WTC11 (cell line): ENCODE measurements around the gene OR52E2. TPM values are rescaled to one million over a fixed set of nuclear protein-coding genes. Genes with fewer than 3 reads are reported as not detected.

Experiments used
- ATAC-seq: fragments of 200-7000 bp; cut with Tn5 transposase; 2 replicates; pipeline ENCODE4 v1.10.0; 2021; ENCODE audit warnings: mild to moderate bottlenecking, moderate library complexity
- CTCF ChIA-PET: fragments of 300-600 bp; sonication (Branson Sonifier 250); formaldehyde crosslinking; loops from one replicate; lab custom pipeline; 2021; ENCODE audit warnings: antibody characterized with exemption; lab: Charles Lee
- POLR2A ChIA-PET: fragments of 350-600 bp; sonication (Branson Sonifier 250); formaldehyde crosslinking; loops from one replicate; lab custom pipeline; 2021; ENCODE audit warnings: antibody characterized with exemption; lab: Charles Lee
- DNase-seq: peaks from one replicate; pipeline ENCODE4 v3.0.0; 2021; ENCODE audit warnings: low spot score
- H3K27ac Mint-ChIP-seq: 2 replicates; pipeline ENCODE4 v1.8.0; 2021; ENCODE audit warnings: mixed read lengths
- H3K27me3 Mint-ChIP-seq: 2 replicates; pipeline ENCODE4 v1.8.0; 2021; ENCODE audit warnings: low read depth, mild to moderate bottlenecking, moderate library complexity, mixed read lengths
- H3K36me3 Mint-ChIP-seq: 2 replicates; pipeline ENCODE4 v1.8.0; 2021; ENCODE audit warnings: mixed read lengths
- H3K4me1 Mint-ChIP-seq: 2 replicates; pipeline ENCODE4 v1.8.0; 2022; ENCODE audit warnings: mixed read lengths
- H3K4me3 Mint-ChIP-seq: 2 replicates; pipeline ENCODE4 v1.8.0; 2021; ENCODE audit warnings: mild to moderate bottlenecking, moderate library complexity, mixed read lengths
- H3K9me3 Mint-ChIP-seq: 2 replicates; pipeline ENCODE4 v1.8.0; 2021; ENCODE audit warnings: mixed read lengths
- CBFB ChIP-seq: sonication (generic); formaldehyde crosslinking; IDR thresholded peaks from 2 replicates; pipeline ENCODE4 v1.8.1; 2022; ENCODE audit warnings: mild to moderate bottlenecking, low read depth, missing genetic modification reagents
- ETV6 ChIP-seq: sonication (generic); formaldehyde crosslinking; IDR thresholded peaks from 2 replicates; pipeline ENCODE4 v1.8.1; 2022; ENCODE audit warnings: mild to moderate bottlenecking, missing genetic modification reagents
- FOXK1 ChIP-seq: sonication (generic); formaldehyde crosslinking; IDR thresholded peaks from 2 replicates; pipeline ENCODE4 v1.8.0; 2022; ENCODE audit warnings: mild to moderate bottlenecking, moderate library complexity, missing genetic modification reagents
- GABPB1 ChIP-seq: sonication (generic); formaldehyde crosslinking; IDR thresholded peaks from 2 replicates; pipeline ENCODE4 v1.8.1; 2023; ENCODE audit warnings: mild to moderate bottlenecking, missing genetic modification reagents
- GRHL2 ChIP-seq: fragments of 250-450 bp; sonication (Bioruptor Pico); IDR thresholded peaks from 2 replicates; pipeline ENCODE4 v1.8.0; 2022; ENCODE audit warnings: mild to moderate bottlenecking, moderate library complexity; ENCODE audit not compliant: insufficient replicate concordance, severe bottlenecking
- MXD4 ChIP-seq: fragments of 250-450 bp; sonication (Bioruptor Pico); IDR thresholded peaks from 2 replicates; pipeline ENCODE4 v1.8.0; 2021; ENCODE audit warnings: mild to moderate bottlenecking, moderate library complexity, borderline replicate concordance
- NFYB ChIP-seq: sonication (generic); formaldehyde crosslinking; conservative IDR thresholded peaks from 2 replicates; pipeline ENCODE4 v1.8.0; 2022; ENCODE audit warnings: low read depth, missing genetic modification reagents
- PRRX2 ChIP-seq: fragments of 250-450 bp; sonication (Bioruptor Pico); IDR thresholded peaks from 2 replicates; pipeline ENCODE4 v1.8.0; 2021; ENCODE audit warnings: mild to moderate bottlenecking
- SMAD4 ChIP-seq: sonication (generic); formaldehyde crosslinking; IDR thresholded peaks from 2 replicates; pipeline ENCODE4 v1.8.0; 2022; ENCODE audit warnings: mild to moderate bottlenecking, missing genetic modification reagents
- TEAD1 ChIP-seq: sonication (generic); formaldehyde crosslinking; IDR thresholded peaks from 2 replicates; pipeline ENCODE4 v1.8.0; 2022; ENCODE audit warnings: mild to moderate bottlenecking, missing genetic modification reagents
- TP53 ChIP-seq: sonication (generic); formaldehyde crosslinking; IDR thresholded peaks from 2 replicates; pipeline ENCODE4 v1.8.1; 2023; ENCODE audit warnings: mild to moderate bottlenecking, missing genetic modification reagents
- ZNF317 ChIP-seq: sonication (generic); formaldehyde crosslinking; IDR thresholded peaks from 2 replicates; pipeline ENCODE4 v1.8.1; 2023; ENCODE audit warnings: low read depth, mild to moderate bottlenecking, moderate library complexity, missing genetic modification reagents, borderline replicate concordance
- total RNA-seq: library from RNA; stranded (reverse); gene quantifications from 3 replicates; pipeline ENCODE4 v1.2.3, GENCODE V29; 2021
- TF ChIP-seq, protein P1 (sequence below): sonication (generic); formaldehyde crosslinking; IDR thresholded peaks from 2 replicates; pipeline ENCODE4 v1.8.0; 2022; ENCODE audit warnings: missing genetic modification reagents
- TF ChIP-seq, protein P2 (sequence below): sonication (generic); formaldehyde crosslinking; IDR thresholded peaks from 2 replicates; pipeline ENCODE4 v1.8.1; 2023; ENCODE audit warnings: mild to moderate bottlenecking, moderate library complexity, missing genetic modification reagents
- TF ChIP-seq, protein P3 (sequence below): sonication (generic); formaldehyde crosslinking; IDR thresholded peaks from 2 replicates; pipeline ENCODE4 v1.8.1; 2023; ENCODE audit warnings: mild to moderate bottlenecking, missing genetic modification reagents, borderline replicate concordance
- TF ChIP-seq, protein P4 (sequence below): sonication (generic); formaldehyde crosslinking; IDR thresholded peaks from 2 replicates; pipeline ENCODE4 v1.8.0; 2022; ENCODE audit warnings: mild to moderate bottlenecking, missing genetic modification reagents

OR52E2 gene
- total RNA-seq, 1 experiment from 2014 or later = not detected

DNA sequence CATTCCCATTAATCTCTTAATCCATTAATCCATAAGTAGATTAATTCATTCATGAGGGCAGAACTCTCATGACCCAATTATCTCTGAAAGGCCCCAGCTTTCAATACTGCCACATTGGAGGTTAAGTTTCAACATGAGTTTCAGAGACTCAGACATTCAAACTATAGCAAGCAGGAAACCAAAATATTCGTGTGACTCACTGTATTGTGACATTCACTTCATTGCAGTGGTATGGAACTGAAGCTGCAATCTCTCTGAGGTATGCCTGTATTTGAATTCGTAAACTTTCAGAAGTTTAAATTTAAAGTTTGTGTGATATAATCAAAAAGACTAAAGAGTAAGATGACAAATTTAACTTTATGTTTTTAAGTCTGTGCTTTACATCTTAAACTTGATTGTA is 16.0 kb downstream of the OR52E2 start:
- Mint-ChIP-seq H3K4me3 (no peak overlapping the region), H3K27ac (no peak overlapping the region)
- no peak for DNase-seq
- no peak for TF ChIP-seq SMAD4 (CRISPR knock-in tag)
- TF ChIP-seq TEAD1 (CRISPR knock-in tag) = no peak
- TF ChIP-seq, protein P1, sequence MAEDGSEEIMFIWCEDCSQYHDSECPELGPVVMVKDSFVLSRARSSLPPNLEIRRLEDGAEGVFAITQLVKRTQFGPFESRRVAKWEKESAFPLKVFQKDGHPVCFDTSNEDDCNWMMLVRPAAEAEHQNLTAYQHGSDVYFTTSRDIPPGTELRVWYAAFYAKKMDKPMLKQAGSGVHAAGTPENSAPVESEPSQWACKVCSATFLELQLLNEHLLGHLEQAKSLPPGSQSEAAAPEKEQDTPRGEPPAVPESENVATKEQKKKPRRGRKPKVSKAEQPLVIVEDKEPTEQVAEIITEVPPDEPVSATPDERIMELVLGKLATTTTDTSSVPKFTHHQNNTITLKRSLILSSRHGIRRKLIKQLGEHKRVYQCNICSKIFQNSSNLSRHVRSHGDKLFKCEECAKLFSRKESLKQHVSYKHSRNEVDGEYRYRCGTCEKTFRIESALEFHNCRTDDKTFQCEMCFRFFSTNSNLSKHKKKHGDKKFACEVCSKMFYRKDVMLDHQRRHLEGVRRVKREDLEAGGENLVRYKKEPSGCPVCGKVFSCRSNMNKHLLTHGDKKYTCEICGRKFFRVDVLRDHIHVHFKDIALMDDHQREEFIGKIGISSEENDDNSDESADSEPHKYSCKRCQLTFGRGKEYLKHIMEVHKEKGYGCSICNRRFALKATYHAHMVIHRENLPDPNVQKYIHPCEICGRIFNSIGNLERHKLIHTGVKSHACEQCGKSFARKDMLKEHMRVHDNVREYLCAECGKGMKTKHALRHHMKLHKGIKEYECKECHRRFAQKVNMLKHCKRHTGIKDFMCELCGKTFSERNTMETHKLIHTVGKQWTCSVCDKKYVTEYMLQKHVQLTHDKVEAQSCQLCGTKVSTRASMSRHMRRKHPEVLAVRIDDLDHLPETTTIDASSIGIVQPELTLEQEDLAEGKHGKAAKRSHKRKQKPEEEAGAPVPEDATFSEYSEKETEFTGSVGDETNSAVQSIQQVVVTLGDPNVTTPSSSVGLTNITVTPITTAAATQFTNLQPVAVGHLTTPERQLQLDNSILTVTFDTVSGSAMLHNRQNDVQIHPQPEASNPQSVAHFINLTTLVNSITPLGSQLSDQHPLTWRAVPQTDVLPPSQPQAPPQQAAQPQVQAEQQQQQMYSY (CRISPR knock-in tag) = no peak
- TF ChIP-seq FOXK1 (CRISPR knock-in tag) = no peak
- no peak for TF ChIP-seq GRHL2 (CRISPR knock-in tag)
- TF ChIP-seq MXD4 (CRISPR knock-in tag) = no peak
- no peak for TF ChIP-seq PRRX2 (CRISPR knock-in tag)
- TF ChIP-seq ETV6 (CRISPR knock-in tag) = no peak
- TF ChIP-seq TP53 = no peak
- no peak for TF ChIP-seq GABPB1 (CRISPR knock-in tag)
- TF ChIP-seq NFYB (CRISPR knock-in tag) = no peak
- TF ChIP-seq, protein P2, sequence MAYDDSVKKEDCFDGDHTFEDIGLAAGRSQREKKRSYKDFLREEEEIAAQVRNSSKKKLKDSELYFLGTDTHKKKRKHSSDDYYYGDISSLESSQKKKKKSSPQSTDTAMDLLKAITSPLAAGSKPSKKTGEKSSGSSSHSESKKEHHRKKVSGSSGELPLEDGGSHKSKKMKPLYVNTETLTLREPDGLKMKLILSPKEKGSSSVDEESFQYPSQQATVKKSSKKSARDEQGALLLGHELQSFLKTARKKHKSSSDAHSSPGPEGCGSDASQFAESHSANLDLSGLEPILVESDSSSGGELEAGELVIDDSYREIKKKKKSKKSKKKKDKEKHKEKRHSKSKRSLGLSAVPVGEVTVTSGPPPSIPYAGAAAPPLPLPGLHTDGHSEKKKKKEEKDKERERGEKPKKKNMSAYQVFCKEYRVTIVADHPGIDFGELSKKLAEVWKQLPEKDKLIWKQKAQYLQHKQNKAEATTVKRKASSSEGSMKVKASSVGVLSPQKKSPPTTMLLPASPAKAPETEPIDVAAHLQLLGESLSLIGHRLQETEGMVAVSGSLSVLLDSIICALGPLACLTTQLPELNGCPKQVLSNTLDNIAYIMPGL = no peak
- TF ChIP-seq, protein P3, sequence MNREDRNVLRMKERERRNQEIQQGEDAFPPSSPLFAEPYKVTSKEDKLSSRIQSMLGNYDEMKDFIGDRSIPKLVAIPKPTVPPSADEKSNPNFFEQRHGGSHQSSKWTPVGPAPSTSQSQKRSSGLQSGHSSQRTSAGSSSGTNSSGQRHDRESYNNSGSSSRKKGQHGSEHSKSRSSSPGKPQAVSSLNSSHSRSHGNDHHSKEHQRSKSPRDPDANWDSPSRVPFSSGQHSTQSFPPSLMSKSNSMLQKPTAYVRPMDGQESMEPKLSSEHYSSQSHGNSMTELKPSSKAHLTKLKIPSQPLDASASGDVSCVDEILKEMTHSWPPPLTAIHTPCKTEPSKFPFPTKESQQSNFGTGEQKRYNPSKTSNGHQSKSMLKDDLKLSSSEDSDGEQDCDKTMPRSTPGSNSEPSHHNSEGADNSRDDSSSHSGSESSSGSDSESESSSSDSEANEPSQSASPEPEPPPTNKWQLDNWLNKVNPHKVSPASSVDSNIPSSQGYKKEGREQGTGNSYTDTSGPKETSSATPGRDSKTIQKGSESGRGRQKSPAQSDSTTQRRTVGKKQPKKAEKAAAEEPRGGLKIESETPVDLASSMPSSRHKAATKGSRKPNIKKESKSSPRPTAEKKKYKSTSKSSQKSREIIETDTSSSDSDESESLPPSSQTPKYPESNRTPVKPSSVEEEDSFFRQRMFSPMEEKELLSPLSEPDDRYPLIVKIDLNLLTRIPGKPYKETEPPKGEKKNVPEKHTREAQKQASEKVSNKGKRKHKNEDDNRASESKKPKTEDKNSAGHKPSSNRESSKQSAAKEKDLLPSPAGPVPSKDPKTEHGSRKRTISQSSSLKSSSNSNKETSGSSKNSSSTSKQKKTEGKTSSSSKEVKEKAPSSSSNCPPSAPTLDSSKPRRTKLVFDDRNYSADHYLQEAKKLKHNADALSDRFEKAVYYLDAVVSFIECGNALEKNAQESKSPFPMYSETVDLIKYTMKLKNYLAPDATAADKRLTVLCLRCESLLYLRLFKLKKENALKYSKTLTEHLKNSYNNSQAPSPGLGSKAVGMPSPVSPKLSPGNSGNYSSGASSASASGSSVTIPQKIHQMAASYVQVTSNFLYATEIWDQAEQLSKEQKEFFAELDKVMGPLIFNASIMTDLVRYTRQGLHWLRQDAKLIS (CRISPR knock-in tag) = no peak
- no peak for TF ChIP-seq CBFB
- no peak for TF ChIP-seq ZNF317 (CRISPR knock-in tag)
- TF ChIP-seq, protein P4, sequence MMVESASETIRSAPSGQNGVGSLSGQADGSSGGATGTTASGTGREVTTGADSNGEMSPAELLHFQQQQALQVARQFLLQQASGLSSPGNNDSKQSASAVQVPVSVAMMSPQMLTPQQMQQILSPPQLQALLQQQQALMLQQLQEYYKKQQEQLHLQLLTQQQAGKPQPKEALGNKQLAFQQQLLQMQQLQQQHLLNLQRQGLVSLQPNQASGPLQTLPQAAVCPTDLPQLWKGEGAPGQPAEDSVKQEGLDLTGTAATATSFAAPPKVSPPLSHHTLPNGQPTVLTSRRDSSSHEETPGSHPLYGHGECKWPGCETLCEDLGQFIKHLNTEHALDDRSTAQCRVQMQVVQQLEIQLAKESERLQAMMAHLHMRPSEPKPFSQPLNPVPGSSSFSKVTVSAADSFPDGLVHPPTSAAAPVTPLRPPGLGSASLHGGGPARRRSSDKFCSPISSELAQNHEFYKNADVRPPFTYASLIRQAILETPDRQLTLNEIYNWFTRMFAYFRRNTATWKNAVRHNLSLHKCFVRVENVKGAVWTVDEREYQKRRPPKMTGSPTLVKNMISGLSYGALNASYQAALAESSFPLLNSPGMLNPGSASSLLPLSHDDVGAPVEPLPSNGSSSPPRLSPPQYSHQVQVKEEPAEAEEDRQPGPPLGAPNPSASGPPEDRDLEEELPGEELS (CRISPR knock-in tag) = no peak
- TF ChIP-seq, all 79 proteins: peak for 0
- Mint-ChIP-seq H3K36me3 (no peaks in the 10 kb centered on the region), H3K27me3 (no peaks in the 10 kb centered on the region), H3K4me1 (peaks cover 9% of the 10 kb centered on the region), H3K9me3 (no peaks in the 10 kb centered on the region)
- ChIA-PET POLR2A (no interaction called here), CTCF (no interaction called here)
- ATAC-seq = no peak
